Mesenteric fat pad (tissue), 1 donor: Measurements from ENCODE around the gene RPTOR. TPM values are rescaled to one million over a fixed set of nuclear protein-coding genes. Genes with fewer than 3 reads are reported as not detected.

Source experiments
- DNase-seq: peaks from one replicate; pipeline ENCODE4 v3.0.0-alpha.2; 2020; ENCODE audit warnings: low spot score
- total RNA-seq: library from RNA; stranded (reverse); fragmentation: NEBNext Ultra II Directional; extraction: Animal tissue kit (Norgen Biotek cat#: 25700); gene quantifications from one replicate; pipeline ENCODE4 v1.2.1, GENCODE V29; 2021
- donor health status: DM: yes; HTN: yes; CAD: no.

RPTOR gene
- total RNA-seq, 1 donor from 2014 or later: 31.6 TPM

- DNase-seq: no peak
These were observed 437.3 kb downstream of the RPTOR start for GRCh38 chr17:80981929-80982425.

DNA sequence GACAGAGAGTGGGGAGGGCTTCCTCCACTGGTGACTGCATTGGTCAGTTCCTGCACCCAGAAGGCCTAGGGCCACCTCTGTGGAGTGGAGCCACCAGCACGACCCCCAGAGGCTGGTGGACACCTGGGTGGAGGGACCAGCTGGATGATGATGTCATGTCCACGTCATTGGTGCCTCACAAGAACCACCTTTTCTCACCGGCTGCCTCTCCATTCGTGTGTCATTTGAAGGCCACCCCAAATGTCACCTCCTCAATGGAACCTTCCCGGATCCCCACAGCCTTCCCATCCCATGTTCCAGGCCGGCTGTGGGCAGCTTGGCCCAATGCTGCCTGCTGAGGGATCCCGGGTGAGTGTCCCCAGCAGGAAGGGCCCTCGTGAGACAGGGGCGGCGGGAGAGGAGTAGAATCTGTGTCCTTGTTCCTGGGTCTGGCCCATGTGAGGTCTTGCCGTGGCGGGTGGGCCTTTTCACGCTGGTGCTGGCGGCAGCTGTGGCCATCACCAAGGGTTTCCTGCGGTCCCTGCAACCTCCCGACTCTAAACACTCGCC, 437.9 kb downstream of the RPTOR start:
- no peak for DNase-seq

GRCh38 chr17:80983545-80983944, 438.9 kb downstream of the RPTOR start:
- no peak for DNase-seq

GRCh38 chr17:80984749-80985148, 440.1 kb downstream of the RPTOR start:
- DNase-seq: no peak

DNA sequence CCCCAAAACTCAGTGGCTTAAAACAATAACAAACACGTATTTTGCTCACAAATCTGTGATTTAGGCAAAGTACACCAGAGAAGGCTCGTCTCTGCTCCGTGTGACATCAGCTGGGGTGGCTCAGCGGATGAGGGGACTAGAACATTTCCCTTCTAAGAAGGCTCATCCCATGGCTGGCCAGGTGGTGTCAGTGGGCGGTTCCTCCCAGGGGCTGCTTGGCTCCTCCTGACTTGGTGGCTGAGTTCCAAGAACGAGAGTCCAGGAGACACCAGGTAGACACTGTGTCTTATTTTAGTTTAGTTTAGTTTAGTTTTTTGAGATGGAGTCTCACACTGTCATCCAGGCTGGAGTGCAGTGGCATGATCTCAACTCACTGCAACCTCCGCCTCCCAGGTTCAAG, 441.4 kb downstream of the RPTOR start:
- DNase-seq: no peak

- DNase-seq: no peak
These were observed 442.3 kb downstream of the RPTOR start for GRCh38 chr17:80986816-80987475.

DNA sequence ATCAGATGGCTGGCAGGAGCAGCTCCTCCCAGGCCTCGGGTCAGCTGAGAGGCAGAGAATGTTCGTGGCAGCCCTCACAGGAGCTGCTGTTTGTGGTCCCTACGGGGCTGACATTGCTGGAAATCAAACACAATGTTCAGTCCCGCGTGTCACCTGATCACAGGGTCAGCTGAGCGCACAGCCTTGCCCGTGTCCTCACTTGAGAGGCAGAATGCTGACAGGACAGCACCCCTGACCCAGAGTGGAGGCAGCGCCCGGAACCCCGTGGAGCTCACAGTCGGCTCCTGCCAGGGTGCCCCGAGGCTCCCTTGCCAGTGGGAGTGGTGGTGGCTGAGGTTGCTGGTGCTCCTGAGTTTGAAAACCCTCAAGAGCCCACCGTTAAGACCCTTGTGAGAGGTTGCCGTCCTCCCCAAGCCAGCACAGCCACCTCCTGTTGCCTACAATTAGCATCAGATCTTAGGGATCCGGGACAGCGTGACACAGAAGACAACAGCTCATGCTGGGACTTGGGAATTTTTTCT, 443.4 kb downstream of the RPTOR start:
- no peak for DNase-seq

DNA sequence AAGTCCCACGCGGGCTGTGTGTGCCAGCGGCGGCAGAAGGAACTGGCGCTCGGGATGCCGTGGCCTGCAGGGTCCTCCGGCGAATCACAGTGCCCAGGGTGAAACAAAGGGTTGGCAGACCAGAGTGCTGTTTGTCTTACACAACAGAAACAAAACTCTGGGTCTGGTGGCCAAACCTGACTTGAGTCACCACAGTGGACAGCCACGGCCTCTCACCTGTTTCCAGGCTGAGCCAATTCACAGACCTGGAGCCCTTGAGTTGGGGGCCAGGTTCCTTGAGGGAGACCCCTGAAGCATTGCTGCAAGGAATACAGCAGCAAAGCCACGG, 444.9 kb downstream of the RPTOR start:
- no peak for DNase-seq

DNA sequence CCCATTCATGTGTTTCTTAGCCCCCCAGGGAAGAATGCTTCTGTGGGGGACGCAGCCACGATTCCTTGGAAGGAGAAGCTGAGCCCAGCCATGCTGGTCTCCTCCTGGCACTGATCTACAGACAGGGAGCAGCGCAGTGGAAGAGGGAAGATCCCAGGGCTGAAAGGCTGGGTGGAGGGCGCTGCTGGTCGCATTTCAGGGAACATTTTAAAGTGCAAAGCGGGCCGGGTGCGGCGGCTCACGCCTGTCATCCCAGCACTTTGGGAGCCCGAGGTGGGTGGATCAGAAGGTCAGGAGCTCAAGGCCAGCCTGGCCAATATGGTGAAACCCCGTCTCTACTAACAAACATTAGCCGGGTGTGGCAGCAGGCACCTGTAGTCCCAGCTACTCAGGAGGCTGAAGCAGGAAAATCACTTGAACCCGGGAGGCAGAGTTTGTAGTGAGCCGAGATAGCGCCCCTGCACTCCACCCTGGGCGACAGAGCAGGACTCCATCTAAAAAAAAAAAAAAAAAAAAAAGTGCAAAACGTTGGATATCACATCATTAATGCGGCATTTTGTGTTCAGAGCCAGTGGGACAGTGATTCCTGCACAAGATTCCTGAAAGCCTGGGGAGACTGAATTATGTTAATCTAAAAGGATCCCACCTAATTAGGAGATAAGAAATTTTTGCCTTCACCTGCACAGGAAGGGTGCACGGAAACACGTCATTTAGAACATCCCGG, 446.4 kb downstream of the RPTOR start:
- no peak for DNase-seq

DNA sequence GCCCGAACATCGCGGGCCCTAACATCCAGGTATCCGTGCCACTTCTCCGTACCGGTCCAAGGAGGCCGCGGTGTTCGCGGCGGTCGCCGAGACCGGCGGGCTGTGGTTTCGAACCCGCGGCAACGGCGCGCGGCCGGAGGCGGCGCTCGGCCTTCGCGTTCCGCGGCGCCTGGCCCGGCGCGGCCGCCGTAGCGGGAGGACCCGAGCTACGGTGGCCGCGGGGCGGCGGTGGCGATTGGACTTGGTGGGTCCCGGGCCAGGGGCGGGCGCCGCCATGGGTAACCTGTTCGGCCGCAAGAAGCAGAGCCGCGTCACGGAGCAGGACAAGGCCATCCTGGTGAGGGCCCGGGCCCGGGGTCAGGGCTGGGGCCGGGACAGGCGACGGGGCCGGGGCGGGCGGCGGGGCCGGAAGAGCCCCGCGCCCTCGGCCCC, 447.0 kb downstream of the RPTOR start, which contains the start of gene CHMP6:
Gene CHMP6 (plus strand): TSS at position 197 of the 432 bp plus-strand sequence. CDS start 78 bp downstream, at position 275.
- no peak for DNase-seq

GRCh38 chr17:80992077-80992947, 447.7 kb downstream of the RPTOR start:
- DNase-seq: no peak

GRCh38 chr17:80992948-80993624, 448.4 kb downstream of the RPTOR start:
- DNase-seq: no peak

- no peak for DNase-seq
These were observed 450.5 kb downstream of the RPTOR start for GRCh38 chr17:80995131-80995530.

DNA sequence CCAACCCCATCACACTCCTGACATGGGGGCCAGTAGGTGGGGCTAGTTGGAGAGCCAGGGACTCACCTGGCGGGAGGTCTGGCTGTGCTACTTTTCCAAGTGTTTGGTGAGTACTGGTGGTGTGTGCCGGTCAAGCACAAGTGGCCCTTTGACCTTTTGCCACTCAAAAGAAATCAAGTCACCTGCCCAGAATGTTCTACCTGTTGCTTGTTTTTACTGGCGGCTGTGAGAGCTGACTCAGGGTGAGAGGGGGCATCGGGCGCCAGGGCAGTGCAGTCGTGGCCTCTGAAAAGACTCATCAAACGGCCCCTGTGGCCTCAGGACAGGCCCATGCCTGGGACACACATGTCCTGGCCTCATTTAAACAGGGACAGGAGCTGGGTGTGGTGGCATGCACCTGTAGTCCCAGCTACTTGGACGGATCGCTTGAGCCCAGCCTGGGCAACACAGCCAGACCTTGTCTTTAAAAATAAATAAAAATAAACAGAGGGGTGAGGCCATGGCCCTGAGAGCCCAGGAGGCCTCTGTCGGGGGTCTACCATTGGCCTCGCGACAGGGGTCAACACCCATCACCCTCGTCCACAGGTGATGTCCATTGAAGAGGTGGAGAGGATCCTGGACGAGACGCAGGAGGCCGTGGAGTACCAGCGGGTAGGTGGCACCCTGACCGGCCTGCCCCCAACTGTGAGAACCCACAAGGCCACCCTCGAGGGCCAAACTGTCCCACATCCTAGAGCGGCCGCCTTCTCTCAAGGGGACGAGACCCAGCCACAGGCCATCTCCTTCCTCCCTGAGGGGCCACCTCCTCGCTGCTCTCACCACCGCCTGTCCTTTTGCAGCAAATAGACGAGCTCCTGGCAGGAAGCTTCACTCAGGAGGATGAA, 452.0 kb downstream of the RPTOR start:
- DNase-seq: no peak

DNA sequence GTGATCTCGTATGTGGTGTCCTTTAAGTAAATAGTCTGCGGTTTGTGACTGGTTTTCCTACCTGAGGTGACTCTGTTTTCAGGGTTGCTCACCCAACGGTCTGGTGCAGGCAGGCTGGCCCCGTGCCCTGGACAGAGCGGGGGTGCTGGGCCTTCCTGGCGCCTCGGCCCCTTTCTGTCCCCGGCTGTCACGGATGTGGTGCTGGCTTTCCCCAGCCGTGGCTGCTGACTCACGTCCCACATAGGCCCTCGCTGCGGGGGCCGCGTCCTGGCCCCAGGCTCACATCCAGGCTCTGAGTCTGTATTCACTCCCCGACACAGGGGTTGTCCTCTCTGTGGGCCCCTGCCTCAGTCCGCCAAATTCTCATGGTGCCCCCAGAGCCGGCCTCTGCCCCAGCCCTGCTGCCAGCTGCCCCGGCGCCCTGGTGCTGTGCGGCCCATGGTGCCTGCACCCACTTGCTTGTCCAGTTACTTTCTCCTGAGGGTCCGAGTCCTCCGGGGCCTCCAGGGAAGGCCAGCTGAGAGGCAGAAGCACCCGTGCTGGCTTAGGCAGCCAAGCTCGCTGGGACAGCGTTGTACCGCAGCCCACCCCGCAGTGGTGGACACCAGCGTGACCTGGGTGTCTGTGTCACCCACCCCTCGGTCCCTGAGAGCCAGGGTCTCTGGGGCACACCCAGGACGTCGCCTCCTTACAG, 452.9 kb downstream of the RPTOR start:
- DNase-seq: no peak

DNA sequence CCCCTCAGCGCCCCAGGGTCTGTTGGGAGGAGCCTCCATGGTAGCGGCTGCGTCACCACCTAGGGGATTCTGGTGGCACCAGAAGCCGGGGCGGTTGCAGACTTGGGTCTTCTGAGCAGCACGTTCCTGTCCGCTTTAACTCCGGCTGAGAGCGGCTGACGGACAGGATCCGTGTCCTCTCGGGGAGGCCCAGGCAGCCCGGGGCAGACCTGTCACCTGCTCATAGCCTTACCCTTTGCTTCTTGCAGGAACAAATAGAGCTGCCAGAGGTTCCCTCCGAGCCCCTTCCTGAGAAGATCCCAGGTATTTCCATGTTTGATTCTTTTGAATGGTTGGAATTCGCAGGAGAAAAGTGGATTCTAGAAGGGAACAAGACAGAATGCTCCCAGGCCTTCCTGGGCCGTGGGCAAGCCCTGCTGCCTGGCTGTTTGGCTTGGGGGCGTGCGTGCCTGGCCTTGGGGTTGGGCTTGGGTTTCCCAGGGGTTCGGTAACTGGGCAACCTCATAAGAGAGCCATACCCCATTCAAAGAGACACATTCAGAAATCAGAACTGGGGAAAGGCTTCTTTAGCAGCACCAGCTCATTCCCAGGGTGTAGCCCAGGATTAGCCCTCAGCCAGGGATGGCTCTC, 453.6 kb downstream of the RPTOR start:
- DNase-seq: no peak

DNA sequence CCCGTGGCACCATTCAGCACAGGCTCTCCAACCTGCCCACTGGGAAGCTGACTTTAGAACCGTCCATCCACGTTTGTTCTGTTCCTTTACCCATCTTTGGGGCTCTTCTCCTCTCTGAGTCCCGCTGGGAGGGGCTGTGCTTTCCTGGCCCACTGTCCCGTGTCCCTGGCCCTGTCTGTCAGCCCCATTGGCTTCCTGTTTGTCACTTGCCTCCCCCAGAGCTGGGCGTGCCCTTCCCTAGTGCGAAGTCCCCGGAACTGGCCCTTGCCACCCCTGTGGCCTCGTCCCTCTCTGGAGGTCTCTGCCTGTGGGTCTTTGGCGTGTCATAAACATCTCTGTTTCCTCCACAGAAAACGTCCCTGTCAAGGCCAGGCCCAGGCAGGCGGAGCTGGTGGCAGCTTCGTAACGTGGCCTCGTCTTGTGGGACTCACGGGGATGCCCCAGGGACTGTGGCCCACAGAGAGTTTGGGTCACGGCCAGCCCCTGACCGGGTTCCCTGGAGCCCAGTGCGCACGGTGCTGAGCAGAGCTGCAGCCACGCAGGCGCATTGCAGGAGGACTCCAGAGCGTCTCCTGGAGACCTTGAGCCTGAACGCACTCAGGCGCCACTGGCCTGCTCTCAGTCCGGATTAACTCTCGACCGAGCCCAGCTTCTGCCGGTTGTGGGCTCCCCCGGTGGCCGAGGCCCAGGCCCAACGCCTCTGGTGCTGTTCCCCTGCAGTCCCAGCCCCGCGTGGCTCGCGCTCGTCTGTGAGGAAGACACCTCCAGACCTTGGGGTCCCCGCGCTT, 454.3 kb downstream of the RPTOR start:
- no peak for DNase-seq
